ENCODE measurements around the gene CRYBG1. TPM values are rescaled to one million over a fixed set of nuclear protein-coding genes. Genes with fewer than 3 reads are reported as not detected.

Gene CRYBG1
- total and polyA plus RNA-seq, 2 of the 13 experiments (the other 11 are each of a cell fraction or from before 2014, with no cell fraction given): 10.1 to 21.9 TPM

DNA sequence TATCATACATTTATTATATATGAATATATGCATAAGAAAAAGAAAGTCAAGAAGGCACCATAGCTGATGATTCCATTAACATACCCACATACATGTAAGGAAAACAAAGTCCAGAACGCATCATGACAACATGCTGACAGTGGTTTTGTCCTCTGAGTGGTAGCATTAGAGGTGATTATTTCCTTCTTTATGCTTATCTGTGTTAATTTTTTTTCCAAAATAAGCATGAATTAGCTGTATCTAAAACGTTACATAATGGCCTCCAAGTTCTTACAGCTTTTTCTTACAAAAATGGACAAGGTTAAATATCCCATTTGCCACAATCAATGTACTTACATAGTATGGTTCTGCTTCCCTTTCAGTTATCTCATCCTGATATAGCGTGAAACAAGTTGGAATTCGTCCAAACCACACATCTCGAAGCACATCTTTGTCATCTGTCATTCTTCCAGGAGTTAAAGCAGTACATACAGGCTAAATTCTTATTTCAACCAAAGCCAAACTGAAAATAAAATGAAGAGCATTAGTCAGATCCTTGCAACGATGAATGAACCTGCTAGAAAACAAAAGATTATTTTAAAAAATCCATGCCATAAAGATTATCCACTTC is 44.6 kb upstream of the CRYBG1 start:
- BruUV-seq (replicated peaks): no TSS peak
- no peak for TF ChIP-seq ZNF567 (CRISPR knock-in tag; IDR thresholded peaks at IDR 0.05; ENCODE audit: borderline replicate concordance)
- TF ChIP-seq EEA1 (CRISPR knock-in tag; IDR thresholded peaks at IDR 0.05; ENCODE audit: borderline replicate concordance): no peak
- no peak for TF ChIP-seq NONO (IDR thresholded peaks at IDR 0.05)
- TF ChIP-seq NONO (CRISPR knock-in tag; conservative IDR thresholded peaks at IDR 0.05): no peak
- TF ChIP-seq SAFB2 (CRISPR knock-in tag; IDR thresholded peaks at IDR 0.05; ENCODE audit: borderline replicate concordance, low read depth): no peak
- TF ChIP-seq RBFOX2 (IDR thresholded peaks at IDR 0.05; ENCODE audit: low read depth, low read length): no peak
- no peak for TF ChIP-seq KLF6 (CRISPR knock-in tag; IDR thresholded peaks at IDR 0.05)
- no peak for TF ChIP-seq ZNF772 (CRISPR knock-in tag; IDR thresholded peaks at IDR 0.05)
- TF ChIP-seq ZNF614 (CRISPR knock-in tag; IDR thresholded peaks at IDR 0.05; ENCODE audit: borderline replicate concordance): no peak
- no peak for TF ChIP-seq MZF1 (CRISPR knock-in tag; IDR thresholded peaks at IDR 0.05; ENCODE audit: borderline replicate concordance)
- peaks cover 43% of the 10 kb centered on the region for H3K79me2 ChIP-seq (ENCODE audit: insufficient read depth, low read length)
- 92% methylated on average over 6 of the region's 6 CpGs for WGBS (ENCODE audit: low lambda C conversion rate)
- H4K20me1 ChIP-seq (ENCODE audit: insufficient read depth, low read length): no peaks in the 10 kb centered on the region
- intact Hi-C loops (cut with micrococcal nuclease; ENCODE audit: unreplicated experiment): no loop called here
- no peaks in the 10 kb centered on the region for H3K27me3 ChIP-seq (ENCODE audit: control insufficient read depth in 1 of 2, insufficient read depth in 2 of 2, low read length in 2 of 2)
- DNase-seq (ENCODE audit: low spot score): no peak
- H3K4me3 ChIP-seq (replicated peaks in 1 of 3; ENCODE audit: insufficient read depth in 1 of 3, low read depth in 2 of 3, low read length in 3 of 3): no peak overlapping the region
- no peak overlapping the region for H3K4me2 ChIP-seq (ENCODE audit: low read depth, low read length)
- H3K9ac ChIP-seq (ENCODE audit: insufficient read depth, low read depth, low read length): no peak overlapping the region
- FAIRE-seq: no peak
- 0 out of 2 replicates have a peak, but pooled peaks cover under 1% of the 10 kb centered on the region for H3K4me1 ChIP-seq (ENCODE audit: insufficient read depth, low read length)
- H3K27ac ChIP-seq (ENCODE audit: extremely low read length, insufficient read depth, low read length): no peak overlapping the region
- H3K9me3 ChIP-seq (ENCODE audit: low read length): no peaks in the 10 kb centered on the region
- H2AFZ ChIP-seq (ENCODE audit: low read length): no peak overlapping the region
- no peak for ATAC-seq
- CTCF ChIA-PET (ENCODE audit: low intra/inter-chr PET ratio, low total read pairs): no interaction called here
- in situ Hi-C loops (cut with HindIII; ENCODE audit: extremely low pct_ligation_motif_present, low pct_unique_long_range_greater_than_20kb): no loop called here
- peaks cover 11 to 30% of the 10 kb centered on the region in 2 experiments for H3K36me3 ChIP-seq (replicated peaks in 1 of 2; ENCODE audit: control insufficient read depth in 1 of 2, insufficient read depth in 2 of 2, low read length in 2 of 2)
- POLR2A ChIA-PET: interaction anchor here (2.0 kb wide), 1 partner anchor 10 kb away, joined by 8 read pairs; the partner anchor contains the start of gene ATG5
